Inflammatory macrophage (primary cell): ENCODE results near the gene PIP4K2B.

Source experiments
- DNase-seq, 2 donors: peaks; one replicate each; pipeline ENCODE4 v3.0.0-alpha.2; 2020 to 2022

PIP4K2B gene

DNA sequence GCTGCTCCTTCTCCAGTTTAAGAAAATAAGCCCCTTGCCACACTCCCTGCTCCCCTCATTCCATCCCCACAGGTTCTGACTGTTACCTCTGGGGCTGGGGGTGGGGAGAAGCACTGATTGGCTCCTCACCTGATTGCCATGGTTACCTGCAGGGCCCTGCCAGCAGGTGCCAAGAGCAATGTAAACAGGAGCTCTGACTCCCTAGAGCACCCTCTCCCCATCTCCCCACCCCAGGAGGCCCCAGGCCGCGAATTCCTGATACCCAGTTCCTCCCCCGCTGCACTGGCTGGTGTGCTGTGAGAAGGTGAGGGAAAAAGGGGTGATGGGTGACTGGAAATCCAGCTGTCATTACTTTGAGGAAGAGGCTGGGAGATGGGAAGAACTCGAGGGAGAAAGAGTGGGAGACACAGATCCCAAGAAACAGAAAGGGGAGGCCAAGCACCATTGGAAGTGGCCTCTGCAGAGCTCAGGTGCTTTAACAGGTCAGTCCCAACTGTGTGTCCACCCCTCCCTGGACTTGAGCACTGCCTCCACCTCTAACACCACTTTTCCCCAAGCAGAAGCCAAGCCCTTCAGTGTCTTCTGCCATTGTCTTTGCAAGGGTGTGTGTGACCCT is 55.7 kb downstream of the PIP4K2B start:
- DNase-seq = no peak

- DNase-seq = peak in 1 of 2 donors; percentile 31
Observed at GRCh38 chr17:38742411-38743308, 56.7 kb downstream of the PIP4K2B start.

GRCh38 chr17:38741921-38742410 is 57.4 kb downstream of the PIP4K2B start:
- no peak for DNase-seq

- no peak for DNase-seq
Observed at GRCh38 chr17:38741461-38741860, 57.9 kb downstream of the PIP4K2B start.

GRCh38 chr17:38740806-38741205 is 58.5 kb downstream of the PIP4K2B start:
- DNase-seq = no peak

DNA sequence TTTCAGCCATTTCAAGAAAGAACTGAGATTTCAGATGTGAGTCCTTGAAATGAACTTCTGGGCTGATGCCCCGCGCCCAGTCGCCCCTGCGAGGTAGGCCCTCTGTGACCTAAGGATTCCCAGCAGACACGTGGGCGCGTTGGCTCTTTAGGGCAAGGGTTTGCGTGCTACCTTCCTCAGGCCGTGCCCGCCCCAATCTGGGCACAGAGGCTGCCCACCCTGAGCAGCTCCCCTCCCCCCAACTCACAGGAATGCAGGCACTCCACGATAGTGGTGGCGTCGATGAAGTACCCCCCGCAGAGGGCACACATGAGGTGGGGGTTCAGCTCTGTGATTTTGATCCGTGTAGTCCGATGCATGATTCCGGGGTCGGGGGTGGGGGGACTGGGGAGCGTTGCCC is 59.3 kb downstream of the PIP4K2B start:
- no peak for DNase-seq

GRCh38 chr17:38739305-38739704 is 60.1 kb downstream of the PIP4K2B start:
- DNase-seq = no peak

DNA sequence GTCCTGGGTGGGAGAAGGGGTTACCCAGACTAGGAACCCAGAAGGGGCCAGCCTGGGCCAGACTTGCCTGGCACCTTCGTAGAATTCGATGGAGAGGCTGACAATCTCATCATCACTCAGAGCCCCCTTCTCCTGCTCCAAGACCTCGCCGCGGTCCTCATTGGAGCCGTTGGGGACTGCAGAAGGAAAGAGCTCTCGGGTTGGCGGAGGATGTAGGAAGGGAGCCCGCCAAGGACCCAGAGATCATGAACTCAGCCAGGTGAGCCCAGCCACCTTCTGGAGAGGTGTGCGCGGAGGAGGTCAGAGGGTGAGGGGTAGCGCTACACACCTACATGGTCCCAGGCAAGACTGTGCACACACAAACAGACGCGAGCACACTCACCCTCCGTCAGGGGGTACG is 60.7 kb downstream of the PIP4K2B start:
- no peak for DNase-seq

GRCh38 chr17:38738007-38738662 is 61.2 kb downstream of the PIP4K2B start:
- no peak for DNase-seq

DNA sequence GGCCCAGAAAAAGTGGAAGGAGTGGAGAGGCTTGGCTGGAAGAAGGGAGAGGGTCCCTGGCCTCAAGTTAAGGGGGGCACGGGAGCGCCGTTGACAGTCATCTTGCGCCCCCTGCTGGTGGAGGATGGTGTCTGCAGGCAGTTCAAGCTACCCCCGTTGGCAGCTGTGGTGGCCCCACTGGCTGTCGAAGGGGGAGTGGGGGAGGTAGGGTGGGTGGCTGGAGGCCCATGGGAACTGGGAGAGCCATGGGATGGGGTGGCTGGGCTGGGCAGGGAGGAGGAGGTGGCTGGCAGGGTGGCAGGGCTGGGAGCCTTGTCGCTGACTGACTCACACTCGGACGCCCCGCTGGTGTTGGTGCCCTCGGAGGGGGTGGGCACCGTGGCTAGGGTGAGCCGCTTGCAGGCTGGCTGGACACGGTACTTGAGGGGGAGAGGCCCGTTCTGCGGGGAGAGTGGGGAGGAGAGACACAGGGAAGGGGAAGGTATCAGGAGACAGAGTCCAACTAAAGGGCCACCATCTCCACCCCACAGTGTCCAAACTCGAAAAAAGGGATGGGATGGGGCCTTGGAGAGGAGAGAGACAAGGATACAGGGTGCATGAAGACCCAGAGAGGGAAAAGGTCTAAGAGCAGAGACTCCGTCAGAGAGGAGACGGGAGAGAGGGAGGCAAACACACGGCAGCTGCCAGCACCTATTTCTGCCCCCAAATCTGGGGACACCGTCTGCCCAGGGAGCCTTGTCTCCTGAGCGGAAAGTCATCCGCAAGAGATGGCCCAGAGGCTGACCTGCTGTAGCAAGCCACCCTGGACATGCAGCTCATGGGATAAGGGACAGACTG is 64.0 kb downstream of the PIP4K2B start:
- peak in 1 of 2 donors; percentile 56 for DNase-seq

DNA sequence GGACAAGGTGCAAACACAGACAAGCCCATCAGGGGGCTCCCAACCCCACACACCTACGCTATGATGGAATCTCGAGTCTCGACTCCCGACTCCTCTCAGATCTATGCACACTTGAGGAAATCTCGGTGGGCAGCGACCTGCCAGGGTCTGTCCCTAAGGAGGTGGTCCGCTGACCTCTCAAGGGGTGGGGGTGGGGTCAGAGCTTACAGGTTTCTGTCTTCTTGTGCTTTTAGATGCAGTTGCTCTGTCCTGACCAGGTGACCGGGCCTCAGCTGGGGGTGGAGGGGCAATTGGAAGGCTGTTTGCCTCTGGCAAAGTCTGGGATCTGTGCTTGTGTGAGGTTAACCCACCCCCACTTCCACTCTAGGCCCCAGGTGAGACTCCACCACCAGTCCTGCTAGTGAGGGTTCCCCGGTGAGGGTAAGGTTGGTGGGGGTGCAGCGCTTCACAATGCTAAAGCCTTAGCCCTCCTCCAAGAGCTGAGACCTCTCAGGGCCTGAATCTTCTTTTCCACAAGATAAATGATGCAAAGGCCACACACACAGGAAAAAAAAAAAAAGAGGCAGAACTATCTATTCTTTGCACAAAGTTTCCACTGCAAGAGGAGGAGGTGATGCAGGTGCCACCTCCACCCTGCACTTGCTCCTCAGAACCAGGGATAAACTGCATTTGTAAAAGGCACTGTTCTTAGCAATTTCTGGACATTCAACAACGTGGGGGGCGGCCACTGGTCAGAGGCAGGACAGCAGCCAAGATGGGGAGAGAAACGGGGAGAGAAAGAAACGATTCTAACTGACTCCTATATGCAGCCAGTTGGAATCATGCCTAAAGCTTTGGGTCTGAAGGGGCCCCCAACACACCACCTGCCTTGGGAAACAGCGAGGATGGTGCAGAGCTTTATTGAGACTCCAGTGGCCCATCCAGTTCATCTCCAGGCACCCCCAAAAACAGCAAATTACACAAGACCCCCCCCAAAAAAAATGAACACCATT is 65.1 kb downstream of the PIP4K2B start:
- no peak for DNase-seq

DNA sequence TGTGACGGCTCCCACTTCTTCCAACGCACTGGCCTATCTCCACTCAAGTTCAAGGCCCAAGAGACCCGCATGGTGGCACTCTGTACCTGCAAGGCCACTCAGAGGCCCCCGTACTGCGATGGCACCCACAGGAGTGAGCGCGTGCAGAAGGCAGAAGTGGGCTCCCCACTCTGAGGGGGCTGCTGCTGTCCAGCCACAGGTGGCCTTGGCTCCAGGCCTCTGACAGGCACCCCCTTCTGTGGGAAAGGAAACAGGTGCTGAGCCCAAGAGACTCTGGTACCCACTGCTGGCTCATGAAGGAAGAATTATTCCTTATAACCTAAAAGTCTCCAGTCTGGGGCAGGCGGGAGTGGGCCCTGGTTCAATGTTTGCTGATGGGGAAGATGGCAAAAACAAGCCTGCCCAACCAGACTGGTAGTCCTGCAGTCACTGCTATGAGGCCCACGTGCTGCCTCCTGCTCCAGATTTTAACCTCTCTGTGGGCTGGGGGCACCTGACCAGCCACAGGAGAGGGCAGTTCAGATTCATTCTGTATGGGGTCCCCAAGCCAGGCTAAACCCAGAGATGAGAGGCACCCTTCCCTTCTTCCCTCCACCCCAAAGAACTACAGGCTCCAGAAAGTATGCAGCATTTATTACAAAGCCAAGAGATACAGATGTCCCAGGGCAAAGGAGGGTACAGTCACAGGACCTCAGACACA is 65.9 kb downstream of the PIP4K2B start:
- DNase-seq = no peak

GRCh38 chr17:38732376-38733281 is 66.7 kb downstream of the PIP4K2B start:
- no peak for DNase-seq

GRCh38 chr17:38731526-38732294 is 67.6 kb downstream of the PIP4K2B start:
- peak; percentile 19 to 58 for DNase-seq

- DNase-seq = peak in 1 of 2 donors; percentile 14
Observed at GRCh38 chr17:38730526-38731379, 68.6 kb downstream of the PIP4K2B start.

- DNase-seq = peak; percentile 76 to 79
Observed at GRCh38 chr17:38729886-38730525, 69.3 kb downstream of the PIP4K2B start, which contains the start of gene CISD3. Gene CISD3 (plus strand): TSS chr17:38730341. CDS start chr17:38730359, 18 bp downstream.

- DNase-seq = no peak
Observed at GRCh38 chr17:38729368-38729885, 69.9 kb downstream of the PIP4K2B start.
